Small intestine (tissue), 16 donors: ENCODE results near the gene THSD7A. TPM values are rescaled to one million over a fixed set of nuclear protein-coding genes. Genes with fewer than 3 reads are reported as not detected.

ENCODE experiments used
- DNase-seq, 2 donors: peaks; one replicate each; pipeline versions ENCODE4 v3.0.0 to v3.0.0-alpha.2; 2013
- FAIRE-seq: peaks from 2 replicates; lab custom pipeline; 2012; peaks lifted over from hg19 to GRCh38; lab: Jason Lieb, UNC
- H3K27ac ChIP-seq, 3 donors: one replicate each; pipeline ENCODE4 v1.5.1; 2013; ENCODE audit warnings: low read length in 2 of 3, mild to moderate bottlenecking in 2 of 3, control low read depth in 1 of 3, inconsistent platforms in 1 of 3, low read depth in 1 of 3, moderate library complexity in 1 of 3
- H3K27me3 ChIP-seq, 3 donors: one replicate each; pipeline ENCODE4 v1.6.1; 2013; ENCODE audit warnings: low read length in 3 of 3, inconsistent platforms in 1 of 3; ENCODE audit not compliant: control insufficient read depth in 3 of 3, insufficient read depth in 3 of 3
- H3K36me3 ChIP-seq, 3 donors: one replicate each; pipeline ENCODE4 v1.6.1; 2013; ENCODE audit warnings: low read length in 3 of 3, inconsistent platforms in 1 of 3, low read depth in 1 of 3, mild to moderate bottlenecking in 1 of 3, moderate library complexity in 1 of 3; ENCODE audit not compliant: control insufficient read depth in 3 of 3, insufficient read depth in 2 of 3
- H3K4me1 ChIP-seq, 3 donors: one replicate each; pipeline ENCODE4 v1.6.1; 2013; ENCODE audit warnings: low read length in 2 of 3, inconsistent platforms in 1 of 3, low read depth in 1 of 3, mild to moderate bottlenecking in 1 of 3, moderate library complexity in 1 of 3; ENCODE audit not compliant: control insufficient read depth in 3 of 3, insufficient read depth in 2 of 3
- H3K4me3 ChIP-seq, 3 donors: one replicate each; pipeline ENCODE4 v1.5.1; 2013; ENCODE audit warnings: low read length in 3 of 3, control low read depth in 1 of 3, inconsistent platforms in 1 of 3, low read depth in 1 of 3, mild to moderate bottlenecking in 1 of 3, moderate library complexity in 1 of 3
- H3K9me3 ChIP-seq, 2 donors: one replicate each; pipeline ENCODE4 v1.6.1; 2013; ENCODE audit warnings: low read depth in 1 of 2, low read length in 1 of 2; ENCODE audit not compliant: control insufficient read depth in 2 of 2, insufficient read depth in 1 of 2
- WGBS, 3 donors: extraction: QIAGEN DNeasy Blood & Tissue Kit; methylation state at CpG; one replicate each; pipeline ENCODE4 v1.1.7; 2013; 5-methylcytosine and 5-hydroxymethylcytosine counted together
- long read RNA-seq, 10 donors: transcript quantifications; one replicate each; lab custom pipeline, GENCODE V29; 2026
- polyA plus RNA-seq, 4 donors: library from polyadenylated mRNA; stranded (reverse) in 3 of 4; unstranded in 1 of 4; fragments of 200-250 nt in 3 of 4; fragments of 120-200 nt in 1 of 4; gene quantifications; one replicate each; pipeline versions ENCODE4 v1.2.1 to v1.2.3, GENCODE V29; 2013
- donor health status: healthy with polysubstance abuse.
- donor health status: control.
- donor health status: control.
- donor health status: Bipolar disorder and iron deficiency.
- donor health status: healthy.

The THSD7A gene, protein sequence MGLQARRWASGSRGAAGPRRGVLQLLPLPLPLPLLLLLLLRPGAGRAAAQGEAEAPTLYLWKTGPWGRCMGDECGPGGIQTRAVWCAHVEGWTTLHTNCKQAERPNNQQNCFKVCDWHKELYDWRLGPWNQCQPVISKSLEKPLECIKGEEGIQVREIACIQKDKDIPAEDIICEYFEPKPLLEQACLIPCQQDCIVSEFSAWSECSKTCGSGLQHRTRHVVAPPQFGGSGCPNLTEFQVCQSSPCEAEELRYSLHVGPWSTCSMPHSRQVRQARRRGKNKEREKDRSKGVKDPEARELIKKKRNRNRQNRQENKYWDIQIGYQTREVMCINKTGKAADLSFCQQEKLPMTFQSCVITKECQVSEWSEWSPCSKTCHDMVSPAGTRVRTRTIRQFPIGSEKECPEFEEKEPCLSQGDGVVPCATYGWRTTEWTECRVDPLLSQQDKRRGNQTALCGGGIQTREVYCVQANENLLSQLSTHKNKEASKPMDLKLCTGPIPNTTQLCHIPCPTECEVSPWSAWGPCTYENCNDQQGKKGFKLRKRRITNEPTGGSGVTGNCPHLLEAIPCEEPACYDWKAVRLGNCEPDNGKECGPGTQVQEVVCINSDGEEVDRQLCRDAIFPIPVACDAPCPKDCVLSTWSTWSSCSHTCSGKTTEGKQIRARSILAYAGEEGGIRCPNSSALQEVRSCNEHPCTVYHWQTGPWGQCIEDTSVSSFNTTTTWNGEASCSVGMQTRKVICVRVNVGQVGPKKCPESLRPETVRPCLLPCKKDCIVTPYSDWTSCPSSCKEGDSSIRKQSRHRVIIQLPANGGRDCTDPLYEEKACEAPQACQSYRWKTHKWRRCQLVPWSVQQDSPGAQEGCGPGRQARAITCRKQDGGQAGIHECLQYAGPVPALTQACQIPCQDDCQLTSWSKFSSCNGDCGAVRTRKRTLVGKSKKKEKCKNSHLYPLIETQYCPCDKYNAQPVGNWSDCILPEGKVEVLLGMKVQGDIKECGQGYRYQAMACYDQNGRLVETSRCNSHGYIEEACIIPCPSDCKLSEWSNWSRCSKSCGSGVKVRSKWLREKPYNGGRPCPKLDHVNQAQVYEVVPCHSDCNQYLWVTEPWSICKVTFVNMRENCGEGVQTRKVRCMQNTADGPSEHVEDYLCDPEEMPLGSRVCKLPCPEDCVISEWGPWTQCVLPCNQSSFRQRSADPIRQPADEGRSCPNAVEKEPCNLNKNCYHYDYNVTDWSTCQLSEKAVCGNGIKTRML (N-terminal part only)
- 1 to 10 TPM in 2 of 4 donors, not detected in 2; 1.1 to 3.5 TPM for polyA plus RNA-seq
- long read RNA-seq, donor 1: 0 reads
- long read RNA-seq, donor 2: 0 reads
- long read RNA-seq, donor 3: 0 reads
- long read RNA-seq, donor 4: 0 reads
- long read RNA-seq, donor 5: 0 reads
- long read RNA-seq, donor 6: 0 reads
- long read RNA-seq, donor 7: 0 reads
- long read RNA-seq, donor 8: 0 reads
- long read RNA-seq, donor 9: 0 reads
- long read RNA-seq, donor 10: 0 reads

DNA sequence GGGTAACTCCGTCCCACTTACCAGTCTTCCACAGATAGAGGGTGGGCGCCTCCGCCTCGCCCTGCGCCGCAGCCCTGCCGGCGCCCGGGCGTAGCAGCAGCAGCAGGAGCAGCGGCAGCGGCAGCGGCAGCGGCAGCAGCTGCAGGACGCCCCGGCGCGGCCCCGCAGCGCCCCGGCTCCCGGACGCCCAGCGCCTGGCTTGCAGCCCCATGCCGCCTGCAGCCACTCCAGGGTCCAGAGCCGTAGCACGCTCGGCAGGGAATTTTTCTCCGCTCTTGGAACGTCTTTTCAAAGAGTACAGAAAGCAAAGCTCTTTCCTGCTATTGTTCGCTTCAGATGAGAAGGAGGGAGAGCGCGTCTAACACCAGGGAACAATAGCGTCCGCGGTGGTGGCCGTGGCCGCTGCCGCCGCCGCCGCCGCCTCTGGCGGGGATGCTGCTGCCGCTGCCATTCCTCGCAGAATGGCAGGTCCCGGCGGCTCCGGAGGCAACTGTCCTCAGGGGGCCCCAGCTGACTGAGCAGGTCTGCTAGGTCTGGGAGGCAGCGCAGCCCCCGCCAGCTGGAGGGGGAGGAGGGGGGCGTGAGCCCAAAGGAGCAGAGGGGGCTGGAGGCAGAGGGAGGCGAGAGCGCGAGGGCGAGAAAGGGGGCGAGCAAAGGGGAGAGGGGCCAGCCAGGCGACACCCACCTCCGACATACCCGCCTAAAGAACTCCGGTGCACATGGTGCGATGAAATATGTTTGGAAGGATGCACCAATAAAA is at the start of gene THSD7A:
Gene THSD7A, minus strand, starts transcription at position 463 of the 760 bp plus-strand sequence. Its CDS starts 252 bp downstream, at position 211.
- Histone ChIP-seq H3K4me3 (peak within 1 kb of the TSS; percentile 36 to 53 (median 45)), H3K27me3 (peaks cover 0 to 26% (median 0%) of the 10 kb centered on the region in 3 donors), H3K27ac (peak within 1 kb of the TSS in 2 of 3 donors; percentile 48 to 51), H3K36me3 (no peaks in the 10 kb centered on the region), H3K4me1 (no peaks in the 10 kb centered on the region), H3K9me3 (no peaks in the 10 kb centered on the region)
- WGBS, 3 donors: 2 to 4% (median 3%) methylated on average over 58 to 62 of the region's 62 CpGs
- FAIRE-seq (no peak), DNase-seq (peak; percentile 55 to 63)

GRCh38 chr7:11881680-11882079 is 49.7 kb upstream of the THSD7A start:
- Histone ChIP-seq H3K27me3 (no peaks in the 10 kb centered on the region), H3K4me3 (no peak overlapping the region), H3K4me1 (no peaks in the 10 kb centered on the region), H3K36me3 (no peaks in the 10 kb centered on the region), H3K9me3 (no peaks in the 10 kb centered on the region), H3K27ac (no peak overlapping the region)
- WGBS, 3 donors: 73 to 86% (median 83%) methylated on average over 5 of the region's 5 CpGs
- FAIRE-seq (no peak), DNase-seq (no peak)

DNA sequence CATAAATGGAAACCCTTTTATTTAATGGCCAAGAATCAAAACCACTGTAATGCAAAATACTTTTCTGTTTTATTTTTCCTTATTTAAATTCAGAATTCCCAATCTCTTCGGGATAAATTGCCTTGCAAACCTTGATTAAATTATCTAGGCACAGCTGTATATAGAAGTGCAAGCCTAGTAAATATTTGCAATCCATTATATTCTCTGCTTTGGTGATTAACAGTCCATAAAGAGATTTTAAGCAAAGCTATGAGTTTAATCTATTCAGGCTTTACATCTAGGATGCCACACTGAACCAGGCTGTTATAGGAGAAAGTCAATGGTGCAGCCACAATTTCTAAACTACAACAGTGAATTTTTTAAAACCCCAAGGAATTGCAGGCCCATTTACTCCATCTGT is 43.6 kb upstream of the THSD7A start:
- no peak for FAIRE-seq
- Histone ChIP-seq H3K27ac (no peak overlapping the region), H3K27me3 (no peaks in the 10 kb centered on the region), H3K4me3 (no peak overlapping the region), H3K36me3 (no peaks in the 10 kb centered on the region), H3K9me3 (no peaks in the 10 kb centered on the region), H3K4me1 (no peaks in the 10 kb centered on the region)
- WGBS, 3 donors: 14 to 46% (median 31%) methylated on average over 1 of the region's 1 CpG
- no peak for DNase-seq

- no peaks in the 10 kb centered on the region for H3K4me1 ChIP-seq
- FAIRE-seq (no peak), DNase-seq (no peak)
- 57 to 84% (median 64%) methylated on average over 2 of the region's 2 CpGs for WGBS, 3 donors
- no peaks in the 10 kb centered on the region for H3K27me3 ChIP-seq
- H3K27ac ChIP-seq: no peak overlapping the region
- no peak overlapping the region for H3K4me3 ChIP-seq
- peaks cover 0 to 16% of the 10 kb centered on the region in 2 donors for H3K9me3 ChIP-seq
- H3K36me3 ChIP-seq: no peaks in the 10 kb centered on the region
Measured at GRCh38 chr7:11865671-11866070, 33.7 kb upstream of the THSD7A start.

DNA sequence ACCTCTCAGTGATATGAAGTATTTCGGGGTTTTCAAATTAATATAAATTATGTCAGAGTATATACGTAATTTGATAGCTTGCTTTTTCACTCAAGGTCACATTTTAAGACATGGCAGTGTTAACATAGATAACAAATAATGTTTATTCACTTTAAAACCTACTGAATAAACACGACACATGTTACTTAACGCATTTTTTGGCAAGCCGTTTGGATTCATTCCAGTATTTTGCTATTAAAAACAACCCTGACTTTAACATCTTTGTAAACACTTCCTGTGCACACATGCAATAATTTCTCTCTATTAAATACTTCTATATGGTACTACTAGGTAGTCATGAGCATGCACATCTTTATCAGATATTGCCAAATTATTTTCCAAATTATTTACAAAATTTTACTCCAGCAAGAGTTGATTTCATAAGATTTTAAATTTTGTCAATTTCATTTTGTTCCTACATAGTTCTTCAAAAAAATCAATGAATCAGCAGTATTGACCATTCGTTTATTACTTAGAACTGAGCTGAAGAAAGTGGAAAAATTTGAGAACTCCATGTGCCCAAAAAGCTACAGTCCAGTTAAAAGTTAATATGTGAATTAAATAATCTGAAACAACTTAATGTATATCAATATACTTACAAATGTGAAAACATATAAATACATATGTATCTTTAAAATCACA is 26.8 kb upstream of the THSD7A start:
- H3K4me1 ChIP-seq: no peaks in the 10 kb centered on the region
- H3K9me3 ChIP-seq: no peaks in the 10 kb centered on the region
- no peak for DNase-seq
- 55 to 70% (median 69%) methylated on average over 6 of the region's 6 CpGs for WGBS, 3 donors
- no peak overlapping the region for H3K4me3 ChIP-seq
- peak; percentile 30 for FAIRE-seq
- H3K36me3 ChIP-seq: no peaks in the 10 kb centered on the region
- no peaks in the 10 kb centered on the region for H3K27me3 ChIP-seq
- H3K27ac ChIP-seq: no peak overlapping the region

GRCh38 chr7:11858026-11858425 is 26.0 kb upstream of the THSD7A start:
- H3K27me3 ChIP-seq: no peaks in the 10 kb centered on the region
- H3K4me3 ChIP-seq: no peak overlapping the region
- WGBS, 3 donors: 77 to 93% (median 79%) methylated on average over 2 of the region's 2 CpGs
- H3K9me3 ChIP-seq: no peaks in the 10 kb centered on the region
- FAIRE-seq (no peak), DNase-seq (no peak)
- H3K4me1 ChIP-seq: no peaks in the 10 kb centered on the region
- no peaks in the 10 kb centered on the region for H3K36me3 ChIP-seq
- H3K27ac ChIP-seq: no peak overlapping the region

DNA sequence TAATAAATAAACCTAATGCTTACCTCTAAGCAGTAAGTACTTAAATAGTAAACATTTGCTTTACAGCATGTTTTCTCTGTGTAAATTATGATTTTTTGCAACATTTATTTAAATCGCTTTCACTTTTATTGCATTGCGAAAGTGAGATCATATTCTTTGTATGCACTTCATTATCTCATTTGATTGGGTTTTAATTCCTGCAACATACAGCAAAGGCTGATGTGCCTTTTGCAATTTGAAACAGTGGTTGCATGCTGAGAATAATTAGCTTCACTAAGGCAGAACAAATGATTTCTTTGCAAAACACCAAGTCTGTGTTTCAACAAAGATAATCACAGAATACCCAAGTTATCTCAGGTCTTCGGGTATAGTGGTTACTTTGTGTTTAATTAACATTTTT is 16.3 kb upstream of the THSD7A start:
- Histone ChIP-seq H3K9me3 (no peaks in the 10 kb centered on the region), H3K27ac (no peak overlapping the region), H3K4me1 (no peaks in the 10 kb centered on the region), H3K27me3 (no peaks in the 10 kb centered on the region), H3K36me3 (no peaks in the 10 kb centered on the region), H3K4me3 (no peak overlapping the region)
- FAIRE-seq (no peak), DNase-seq (no peak)
- 77 to 81% (median 80%) methylated on average over 3 of the region's 3 CpGs for WGBS, 3 donors
